Mesendoderm (in vitro differentiated cells): Measurements from ENCODE around the gene SPRY4.
A peak's percentile ranks its signal among the peaks of the same experiment; 100 is the strongest.

Experiments used
- DNase-seq: peaks from one replicate; pipeline ENCODE4 v3.0.0; 2013
- H2AK5ac ChIP-seq: 2 replicates; pipeline ENCODE4 v1.6.1; 2013; ENCODE audit warnings: low read length, inconsistent platforms
- H2BK120ac ChIP-seq: 2 replicates; pipeline ENCODE4 v1.6.1; 2013; ENCODE audit warnings: low read depth, mild to moderate bottlenecking, low read length, moderate library complexity, mixed read lengths
- H2BK15ac ChIP-seq: replicated peaks from 2 replicates; pipeline ENCODE4 v1.6.1; 2013; ENCODE audit warnings: low read depth, mild to moderate bottlenecking, moderate library complexity
- H2BK5ac ChIP-seq: 2 replicates; pipeline ENCODE4 v1.6.1; 2013; ENCODE audit warnings: low read length, inconsistent platforms
- H3K18ac ChIP-seq: 2 replicates; pipeline ENCODE4 v1.6.1; 2013; ENCODE audit warnings: mild to moderate bottlenecking, low read length, mixed read lengths
- H3K23ac ChIP-seq: one replicate; pipeline ENCODE4 v1.6.1; 2013; ENCODE audit warnings: low read length
- H3K27ac ChIP-seq: 2 replicates; pipeline ENCODE4 v1.5.1; 2013; ENCODE audit warnings: low read depth, mild to moderate bottlenecking, inconsistent platforms, low read length, moderate library complexity
- H3K27me3 ChIP-seq: 2 replicates; pipeline ENCODE4 v1.6.1; 2013; ENCODE audit warnings: low read length, control low read depth, mild to moderate bottlenecking, inconsistent platforms; ENCODE audit not compliant: insufficient read depth, poor library complexity
- H3K36me3 ChIP-seq: 2 replicates; pipeline ENCODE4 v1.6.1; 2013; ENCODE audit warnings: low read length, inconsistent platforms; ENCODE audit not compliant: control insufficient read depth, insufficient read depth
- H3K4ac ChIP-seq: one replicate; pipeline ENCODE4 v1.6.1; 2013; ENCODE audit warnings: low read depth, mild to moderate bottlenecking, low read length, moderate library complexity
- H3K4me1 ChIP-seq: 2 replicates; pipeline ENCODE4 v1.6.1; 2013; ENCODE audit warnings: low read depth, low read length, inconsistent platforms; ENCODE audit not compliant: control insufficient read depth
- H3K4me2 ChIP-seq: 2 replicates; pipeline ENCODE4 v1.6.1; 2013; ENCODE audit warnings: low read length
- H3K4me3 ChIP-seq: 2 replicates; pipeline ENCODE4 v1.5.1; 2013; ENCODE audit warnings: mild to moderate bottlenecking, low read length
- H3K56ac ChIP-seq: one replicate; pipeline ENCODE4 v1.6.1; 2013; ENCODE audit warnings: low read length
- H3K79me1 ChIP-seq: 2 replicates; pipeline ENCODE4 v1.6.1; 2013; ENCODE audit warnings: low read length, inconsistent platforms
- H3K79me2 ChIP-seq: 2 replicates; pipeline ENCODE4 v1.6.1; 2013; ENCODE audit warnings: mild to moderate bottlenecking, low read length; ENCODE audit not compliant: control insufficient read depth, insufficient read depth
- H3K9ac ChIP-seq: 2 replicates; pipeline ENCODE4 v1.6.1; 2013; ENCODE audit warnings: low read length, inconsistent platforms
- H4K5ac ChIP-seq: one replicate; pipeline ENCODE4 v1.6.1; 2013; ENCODE audit warnings: low read length
- H4K8ac ChIP-seq: one replicate; pipeline ENCODE4 v1.6.1; 2013; ENCODE audit warnings: low read depth, mild to moderate bottlenecking, control low read depth, low read length, moderate library complexity
- WGBS: extraction: QIAGEN DNeasy Blood & Tissue Kit; methylation state at CpG from one replicate; pipeline ENCODE4 v1.1.7; 2013; ENCODE audit warnings: low lambda C conversion rate, missing lambda C conversion rate; ENCODE audit not compliant: insufficient coverage; ENCODE audit errors: extremely low coverage; 5-methylcytosine and 5-hydroxymethylcytosine counted together

SPRY4 gene

GRCh38 chr5:142357469-142358090 lies 32.8 kb upstream of the SPRY4 start:
- Histone ChIP-seq H3K79me1 (peaks cover 2% of the 10 kb centered on the region), H3K9ac (peak overlapping the region; percentile 40), H3K56ac (peak overlapping the region; percentile 81), H2BK120ac (peak overlapping the region; percentile 79), H3K23ac (no peak overlapping the region), H2BK15ac (peak overlapping the region; percentile 20), H3K36me3 (no peaks in the 10 kb centered on the region), H3K4me1 (peaks cover 28% of the 10 kb centered on the region), H3K4ac (peak overlapping the region; percentile 89), H4K5ac (peak overlapping the region; percentile 41), H3K4me3 (no peak overlapping the region), H3K27me3 (no peaks in the 10 kb centered on the region), H2BK5ac (peak overlapping the region; percentile 76), H3K79me2 (no peaks in the 10 kb centered on the region), H3K18ac (peak overlapping the region; percentile 97), H3K27ac (peak overlapping the region; percentile 91), H3K4me2 (peak overlapping the region; percentile 0), H2AK5ac (peak overlapping the region; percentile 6), H4K8ac (peak overlapping the region; percentile 13)
- DNase-seq: no peak
- no CpG with 5 or more reads among the region's 14 CpGs for WGBS

DNA sequence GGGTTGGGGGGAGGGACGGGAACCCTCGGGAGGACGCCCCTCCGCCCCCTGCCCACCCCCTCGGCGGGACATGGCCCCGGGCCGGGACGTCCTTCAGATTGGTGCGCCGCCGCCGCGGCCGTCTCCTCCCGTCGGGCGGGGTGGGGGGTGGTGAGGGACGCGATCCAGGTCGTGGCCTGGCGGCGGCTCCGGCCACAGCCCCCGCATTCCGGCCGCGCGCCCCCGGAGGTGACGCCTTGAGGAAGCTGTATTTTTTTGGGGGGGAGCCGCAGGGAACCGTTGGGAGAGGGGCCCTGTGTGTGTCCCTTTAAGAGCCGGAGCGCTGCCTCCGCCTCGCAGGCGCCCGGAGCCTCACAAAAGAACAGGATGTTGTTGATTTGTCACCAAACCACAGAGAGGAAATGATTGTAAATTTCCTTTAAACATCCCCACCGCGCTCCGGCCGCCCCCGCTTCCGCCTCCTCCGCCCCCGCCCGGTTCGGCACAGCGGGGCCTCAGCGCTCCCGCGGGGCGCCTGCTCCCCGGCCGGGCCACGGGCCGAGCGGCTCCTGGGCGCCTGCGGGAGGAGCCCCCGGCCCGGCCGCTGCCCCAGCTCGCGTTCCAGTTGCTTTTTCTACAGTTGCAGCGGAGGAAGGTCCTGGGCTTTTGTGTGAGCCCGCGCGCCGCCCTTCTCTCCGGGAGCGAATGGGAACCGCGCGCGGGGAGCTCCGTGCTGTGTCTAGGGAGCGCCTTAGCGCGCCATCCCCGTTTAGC lies 32.1 kb upstream of the SPRY4 start:
- H2AK5ac ChIP-seq: peak overlapping the region; percentile 6
- peak overlapping the region; percentile 94 for H3K4ac ChIP-seq
- no peak overlapping the region for H3K4me3 ChIP-seq
- H3K27me3 ChIP-seq: no peaks in the 10 kb centered on the region
- H3K79me1 ChIP-seq: peaks cover 2% of the 10 kb centered on the region
- peak overlapping the region; percentile 90 for H3K56ac ChIP-seq
- H3K4me2 ChIP-seq: peak overlapping the region; percentile 0
- WGBS: no CpG with 5 or more reads among the region's 82 CpGs
- peak overlapping the region; percentile 13 for H4K8ac ChIP-seq
- H3K18ac ChIP-seq: peak overlapping the region; percentile 97
- peak overlapping the region; percentile 99 for H2BK5ac ChIP-seq
- peak overlapping the region; percentile 61 for H3K9ac ChIP-seq
- H3K79me2 ChIP-seq: no peaks in the 10 kb centered on the region
- H3K23ac ChIP-seq: no peak overlapping the region
- H3K4me1 ChIP-seq: peaks cover 25% of the 10 kb centered on the region
- H2BK120ac ChIP-seq: peak overlapping the region; percentile 93
- no peak overlapping the region for H2BK15ac ChIP-seq
- no peaks in the 10 kb centered on the region for H3K36me3 ChIP-seq
- peak overlapping the region; percentile 91 for H3K27ac ChIP-seq
- peak overlapping the region; percentile 2 for H4K5ac ChIP-seq
- DNase-seq: peak; percentile 98

DNA sequence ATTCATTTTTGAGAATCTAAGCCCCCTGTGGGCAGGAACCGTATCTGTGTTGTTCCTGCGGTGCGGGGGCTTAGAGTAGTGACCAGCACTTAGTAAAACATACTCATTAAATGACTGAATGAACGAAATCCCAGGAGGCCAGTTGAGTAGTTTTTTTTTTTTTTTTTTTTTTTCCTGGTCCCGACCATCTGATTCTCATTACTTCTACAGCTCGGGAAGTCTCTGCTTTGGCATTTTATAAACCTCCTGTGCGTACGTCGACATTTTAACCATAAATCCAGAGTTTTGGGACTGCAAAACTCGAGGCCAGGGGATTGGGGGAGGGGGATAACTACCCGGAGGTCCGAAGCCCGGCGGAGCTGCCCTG lies 31.5 kb upstream of the SPRY4 start:
- DNase-seq: no peak
- Histone ChIP-seq H3K9ac (peak overlapping the region; percentile 61), H3K79me1 (peaks cover 2% of the 10 kb centered on the region), H3K4me2 (peak overlapping the region; percentile 19), H2AK5ac (peak overlapping the region; percentile 97), H2BK15ac (peak overlapping the region; percentile 11), H3K18ac (peak overlapping the region; percentile 94), H3K23ac (peak overlapping the region; percentile 24), H4K5ac (peak overlapping the region; percentile 95), H3K56ac (peak overlapping the region; percentile 90), H4K8ac (peak overlapping the region; percentile 70), H3K4ac (peak overlapping the region; percentile 94), H3K4me1 (peaks cover 25% of the 10 kb centered on the region), H3K79me2 (no peaks in the 10 kb centered on the region), H3K4me3 (no peak overlapping the region), H3K36me3 (no peaks in the 10 kb centered on the region), H2BK120ac (peak overlapping the region; percentile 98), H3K27ac (peak overlapping the region; percentile 91), H2BK5ac (peak overlapping the region; percentile 99), H3K27me3 (no peaks in the 10 kb centered on the region)
- WGBS: no CpG with 5 or more reads among the region's 14 CpGs

GRCh38 chr5:142353071-142353472 lies 28.3 kb upstream of the SPRY4 start:
- Histone ChIP-seq H2AK5ac (peak overlapping the region; percentile 32), H3K4me3 (no peak overlapping the region), H2BK15ac (no peak overlapping the region), H3K79me2 (no peaks in the 10 kb centered on the region), H3K4me2 (no peak overlapping the region), H3K23ac (no peak overlapping the region), H4K8ac (no peak overlapping the region), H3K27ac (no peak overlapping the region), H3K36me3 (no peaks in the 10 kb centered on the region), H3K4me1 (peaks cover 12% of the 10 kb centered on the region), H3K18ac (peak overlapping the region; percentile 39), H3K4ac (peak overlapping the region; percentile 62), H3K56ac (peak overlapping the region; percentile 65), H3K27me3 (no peaks in the 10 kb centered on the region), H3K79me1 (no peaks in the 10 kb centered on the region), H2BK120ac (no peak overlapping the region), H4K5ac (no peak overlapping the region), H3K9ac (no peak overlapping the region), H2BK5ac (peak overlapping the region; percentile 57)
- no CpG with 5 or more reads among the region's 4 CpGs for WGBS
- no peak for DNase-seq

- no peak overlapping the region for H4K5ac ChIP-seq
- no peaks in the 10 kb centered on the region for H3K79me2 ChIP-seq
- H3K4ac ChIP-seq: no peak overlapping the region
- no peaks in the 10 kb centered on the region for H3K36me3 ChIP-seq
- H3K4me3 ChIP-seq: no peak overlapping the region
- no peak overlapping the region for H3K18ac ChIP-seq
- H2BK15ac ChIP-seq: no peak overlapping the region
- H2AK5ac ChIP-seq: no peak overlapping the region
- H3K9ac ChIP-seq: no peak overlapping the region
- no peak overlapping the region for H2BK5ac ChIP-seq
- no peaks in the 10 kb centered on the region for H3K27me3 ChIP-seq
- peaks cover 2% of the 10 kb centered on the region for H3K4me1 ChIP-seq
- H3K23ac ChIP-seq: no peak overlapping the region
- H2BK120ac ChIP-seq: no peak overlapping the region
- H4K8ac ChIP-seq: no peak overlapping the region
- no peak overlapping the region for H3K27ac ChIP-seq
- no peak overlapping the region for H3K4me2 ChIP-seq
- no peaks in the 10 kb centered on the region for H3K79me1 ChIP-seq
- DNase-seq: no peak
- H3K56ac ChIP-seq: no peak overlapping the region
These were observed 25.2 kb upstream of the SPRY4 start for GRCh38 chr5:142350021-142350420.
